Measurements from ENCODE around the gene NUMB.

NUMB gene

GRCh38 chr14:73290279-73290678 is 168.1 kb downstream of the NUMB start:
- H2AFZ ChIP-seq (ENCODE audit: low read depth, low read length) = no peak overlapping the region
- H3K27me3 ChIP-seq (ENCODE audit: low read depth, low read length) = no peaks in the 10 kb centered on the region
- peaks cover 5% of the 10 kb centered on the region for H3K36me3 ChIP-seq (replicated peaks; ENCODE audit: low read depth, low read length)
- peak overlapping the region; percentile 44 for H3K9ac ChIP-seq (ENCODE audit: low read length)
- peaks cover 36% of the 10 kb centered on the region for H3K4me1 ChIP-seq (ENCODE audit: low read length)
- H3K27ac ChIP-seq (ENCODE audit: low read length) = peak overlapping the region; percentile 64
- H4K20me1 ChIP-seq (ENCODE audit: insufficient read depth, low read length) = no peaks in the 10 kb centered on the region
- H3K4me3 ChIP-seq (ENCODE audit: low read length) = peak overlapping the region; percentile 44
- no peaks in the 10 kb centered on the region for H3K9me3 ChIP-seq (ENCODE audit: insufficient read depth, low read length)
- H3K4me2 ChIP-seq (ENCODE audit: low read length) = peak overlapping the region; percentile 64
- no peaks in the 10 kb centered on the region for H3K79me2 ChIP-seq (ENCODE audit: low read length)
- no peak for TF ChIP-seq CTCF (IDR thresholded peaks at IDR 0.05; ENCODE audit: low read depth, low read length)
- TF ChIP-seq EZH2phosphoT487 (IDR thresholded peaks at IDR 0.05; ENCODE audit: low read depth) = no peak

DNA sequence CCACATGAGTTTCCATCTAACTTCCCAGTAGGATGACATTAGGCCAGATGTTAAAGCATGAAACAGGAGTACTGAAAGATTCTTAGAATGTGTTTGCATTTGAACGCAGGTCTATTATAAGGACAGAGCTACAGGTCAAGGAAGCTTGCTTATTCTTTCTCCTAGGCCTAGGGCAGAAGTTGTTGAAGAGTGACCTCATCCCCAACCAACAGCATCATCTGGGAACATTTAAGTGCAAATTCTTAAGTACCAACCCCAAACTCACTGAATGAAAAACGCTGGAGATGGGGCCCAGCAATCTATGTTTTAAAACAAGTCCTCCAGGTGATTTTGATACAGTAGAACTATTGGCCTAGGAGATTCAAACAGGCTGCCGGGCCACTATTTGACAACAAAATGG is 168.6 kb downstream of the NUMB start:
- peak overlapping the region; percentile 64 for H3K27ac ChIP-seq (ENCODE audit: low read length)

GRCh38 chr14:73289308-73289707 is 169.0 kb downstream of the NUMB start:
- Histone ChIP-seq H3K36me3 (replicated peaks; ENCODE audit: low read depth, low read length) (peaks cover 8% of the 10 kb centered on the region), H3K4me1 (ENCODE audit: low read length) (peaks cover 36% of the 10 kb centered on the region), H3K27me3 (ENCODE audit: low read depth, low read length) (no peaks in the 10 kb centered on the region), H3K79me2 (ENCODE audit: low read length) (no peaks in the 10 kb centered on the region), H4K20me1 (ENCODE audit: insufficient read depth, low read length) (no peaks in the 10 kb centered on the region), H2AFZ (ENCODE audit: low read depth, low read length) (no peak overlapping the region), H3K9ac (ENCODE audit: low read length) (peak overlapping the region; percentile 44), H3K27ac (ENCODE audit: low read length) (peak overlapping the region; percentile 64), H3K4me3 (ENCODE audit: low read length) (peak overlapping the region; percentile 44), H3K9me3 (ENCODE audit: insufficient read depth, low read length) (no peaks in the 10 kb centered on the region), H3K4me2 (ENCODE audit: low read length) (peak overlapping the region; percentile 64)
- TF ChIP-seq CTCF (IDR thresholded peaks at IDR 0.05; ENCODE audit: low read depth, low read length) (no peak), EZH2phosphoT487 (IDR thresholded peaks at IDR 0.05; ENCODE audit: low read depth) (no peak)

More for the DNA sequence above, 168.6 kb downstream of the NUMB start:
- H2AFZ ChIP-seq (ENCODE audit: low read depth, low read length) = no peak overlapping the region
- peak overlapping the region; percentile 64 for H3K4me2 ChIP-seq (ENCODE audit: low read length)
- peak overlapping the region; percentile 44 for H3K9ac ChIP-seq (ENCODE audit: low read length)
- H3K4me1 ChIP-seq (ENCODE audit: low read length) = peaks cover 36% of the 10 kb centered on the region
- no peaks in the 10 kb centered on the region for H3K27me3 ChIP-seq (ENCODE audit: low read depth, low read length)
- peaks cover 8% of the 10 kb centered on the region for H3K36me3 ChIP-seq (replicated peaks; ENCODE audit: low read depth, low read length)
- H3K79me2 ChIP-seq (ENCODE audit: low read length) = no peaks in the 10 kb centered on the region
- TF ChIP-seq EZH2phosphoT487 (IDR thresholded peaks at IDR 0.05; ENCODE audit: low read depth) (no peak), CTCF (IDR thresholded peaks at IDR 0.05; ENCODE audit: low read depth, low read length) (no peak)
- H3K9me3 ChIP-seq (ENCODE audit: insufficient read depth, low read length) = no peaks in the 10 kb centered on the region
- H4K20me1 ChIP-seq (ENCODE audit: insufficient read depth, low read length) = no peaks in the 10 kb centered on the region
- peak overlapping the region; percentile 44 for H3K4me3 ChIP-seq (ENCODE audit: low read length)

GRCh38 chr14:73287071-73287470 is 171.3 kb downstream of the NUMB start:
- H3K27me3 ChIP-seq (ENCODE audit: low read depth, low read length) = no peaks in the 10 kb centered on the region
- H3K9ac ChIP-seq (ENCODE audit: low read length) = no peak overlapping the region
- peaks cover 26% of the 10 kb centered on the region for H3K4me1 ChIP-seq (ENCODE audit: low read length)
- H3K36me3 ChIP-seq (replicated peaks; ENCODE audit: low read depth, low read length) = peaks cover 23% of the 10 kb centered on the region
- H3K9me3 ChIP-seq (ENCODE audit: insufficient read depth, low read length) = no peaks in the 10 kb centered on the region
- no peak overlapping the region for H3K27ac ChIP-seq (ENCODE audit: low read length)
- no peak overlapping the region for H3K4me3 ChIP-seq (ENCODE audit: low read length)
- no peaks in the 10 kb centered on the region for H3K79me2 ChIP-seq (ENCODE audit: low read length)
- no peak overlapping the region for H2AFZ ChIP-seq (ENCODE audit: low read depth, low read length)
- TF ChIP-seq CTCF (IDR thresholded peaks at IDR 0.05; ENCODE audit: low read depth, low read length) = no peak
- TF ChIP-seq EZH2phosphoT487 (IDR thresholded peaks at IDR 0.05; ENCODE audit: low read depth) = no peak
- H3K4me2 ChIP-seq (ENCODE audit: low read length) = no peak overlapping the region
- no peaks in the 10 kb centered on the region for H4K20me1 ChIP-seq (ENCODE audit: insufficient read depth, low read length)

All from OCI-LY3 (cell line).